Panc1 (cell line): Measurements from ENCODE around the gene ELMOD1.

Experiments used
- CTCF ChIP-seq: fragments of 450-650 bp; IDR thresholded peaks from 2 replicates; pipeline ENCODE4 v1.5.1; 2017; ENCODE audit warnings: mild to moderate bottlenecking
- POLR2AphosphoS5 ChIP-seq: IDR thresholded peaks from 2 replicates; pipeline ENCODE4 v1.6.1; 2012; ENCODE audit warnings: mild to moderate bottlenecking, low read depth, low read length, moderate library complexity
- REST ChIP-seq, 2 experiments: IDR thresholded peaks; 2 replicates each; pipeline ENCODE4 v1.6.1; 2011 to 2012; ENCODE audit warnings: low read depth in 2 of 2, control low read depth in 1 of 2, low read length in 1 of 2, mild to moderate bottlenecking in 1 of 2, moderate library complexity in 1 of 2; ENCODE audit not compliant: insufficient read depth in 1 of 2

GRCh38 chr11:107677924-107678631 is 87.1 kb downstream of the ELMOD1 start:
- TF ChIP-seq CTCF: no peak
- TF ChIP-seq POLR2AphosphoS5: no peak
- no peak for TF ChIP-seq REST (IDR thresholded peaks at IDR 0.05; ENCODE audit: insufficient read depth in 1 of 2, low read depth in 2 of 2, low read length in 1 of 2)
